Gastrocnemius medialis (tissue), 4 donors: ENCODE data around the gene VPS26B.

Experiments used
- POLR2A ChIP-seq, 2 donors: fragments of 450-650 bp; IDR thresholded peaks; one replicate each; pipeline ENCODE4 v1.6.1; 2017; ENCODE audit warnings: antibody characterized with exemption in 2 of 2, mild to moderate bottlenecking in 2 of 2, moderate library complexity in 2 of 2
- TF ChIP-seq, protein P1 (sequence below), 5 experiments: fragments of 450-650 bp in 3 of 5; fragments of 200-600 bp in 2 of 5; sonication (generic) in 2 of 5; IDR thresholded peaks in 4 of 5; conservative IDR thresholded peaks in 1 of 5; 1 replicate in 4 of 5; 2 replicates in 1 of 5; pipeline ENCODE4 v1.5.1; 2016 to 2019; ENCODE audit warnings: antibody characterized with exemption in 5 of 5, mild to moderate bottlenecking in 3 of 5, moderate library complexity in 3 of 5

DNA sequence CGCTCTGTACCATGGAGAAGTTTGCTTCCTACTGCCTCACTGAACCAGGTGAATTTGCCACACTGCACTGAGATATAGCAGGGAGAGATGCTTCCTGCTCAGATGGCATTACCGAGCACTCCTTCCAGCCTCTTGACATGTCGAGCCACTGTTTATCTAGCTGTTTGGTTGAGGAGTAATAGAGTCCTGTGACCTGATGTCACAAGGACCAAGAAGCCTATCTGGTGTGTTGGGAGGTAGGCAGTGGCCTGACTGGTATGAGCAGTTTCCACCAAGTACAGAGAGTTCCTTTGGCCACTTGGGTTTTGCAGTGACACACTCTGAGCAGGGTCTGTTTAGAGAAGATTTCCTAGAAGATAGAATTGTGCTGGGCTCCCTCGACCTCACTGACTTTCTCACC lies 34.1 kb downstream of the VPS26B start:
- TF ChIP-seq, protein P1, sequence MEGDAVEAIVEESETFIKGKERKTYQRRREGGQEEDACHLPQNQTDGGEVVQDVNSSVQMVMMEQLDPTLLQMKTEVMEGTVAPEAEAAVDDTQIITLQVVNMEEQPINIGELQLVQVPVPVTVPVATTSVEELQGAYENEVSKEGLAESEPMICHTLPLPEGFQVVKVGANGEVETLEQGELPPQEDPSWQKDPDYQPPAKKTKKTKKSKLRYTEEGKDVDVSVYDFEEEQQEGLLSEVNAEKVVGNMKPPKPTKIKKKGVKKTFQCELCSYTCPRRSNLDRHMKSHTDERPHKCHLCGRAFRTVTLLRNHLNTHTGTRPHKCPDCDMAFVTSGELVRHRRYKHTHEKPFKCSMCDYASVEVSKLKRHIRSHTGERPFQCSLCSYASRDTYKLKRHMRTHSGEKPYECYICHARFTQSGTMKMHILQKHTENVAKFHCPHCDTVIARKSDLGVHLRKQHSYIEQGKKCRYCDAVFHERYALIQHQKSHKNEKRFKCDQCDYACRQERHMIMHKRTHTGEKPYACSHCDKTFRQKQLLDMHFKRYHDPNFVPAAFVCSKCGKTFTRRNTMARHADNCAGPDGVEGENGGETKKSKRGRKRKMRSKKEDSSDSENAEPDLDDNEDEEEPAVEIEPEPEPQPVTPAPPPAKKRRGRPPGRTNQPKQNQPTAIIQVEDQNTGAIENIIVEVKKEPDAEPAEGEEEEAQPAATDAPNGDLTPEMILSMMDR (IDR thresholded peaks at IDR 0.05 in 4 of 5, conservative IDR thresholded peaks at IDR 0.05 in 1 of 5), result no peak
- TF ChIP-seq POLR2A (IDR thresholded peaks at IDR 0.05), result no peak
